HuH-7 (cell line): Measurements from ENCODE around the gene TPMT.
"Not testable (repeated sequence)": the region's sequence is repeated elsewhere in the genome, so short reads cannot be mapped to it uniquely, and the experiment has no call there.

Source experiments
- DNase-seq: peaks from one replicate; pipeline ENCODE4 v3.0.0; 2011; ENCODE audit warnings: low spot score

TPMT gene

DNA sequence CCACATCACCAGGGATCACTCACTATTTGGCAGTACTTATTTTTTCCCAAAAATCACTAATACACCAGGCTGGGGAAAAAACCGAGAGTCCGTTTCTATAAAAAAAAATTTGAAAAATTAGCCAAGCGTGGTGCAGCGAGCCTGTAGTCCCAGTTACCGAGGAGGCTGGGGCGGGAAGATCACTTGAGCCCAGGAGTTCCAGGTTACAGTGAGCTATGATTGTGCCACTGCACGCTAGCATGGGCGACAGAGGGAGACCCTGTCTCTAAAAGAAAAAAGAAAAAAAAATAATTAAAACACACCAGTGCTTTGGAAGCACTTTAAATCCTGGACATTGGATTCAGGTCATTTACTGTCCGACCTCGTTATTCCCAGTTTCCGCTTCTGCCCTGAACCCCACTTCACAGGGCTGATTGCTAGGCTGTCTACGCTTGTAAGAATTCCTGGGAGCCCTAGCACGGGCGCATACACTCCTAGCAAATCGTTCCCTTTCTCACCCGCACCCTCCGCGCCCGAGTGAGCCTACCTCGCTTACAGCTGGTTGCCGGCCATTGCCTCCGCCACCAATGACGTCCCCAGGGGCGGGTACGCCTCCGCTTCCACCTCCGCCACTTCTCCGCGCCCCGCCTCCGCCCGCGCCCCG, at the start of gene TPMT:
TPMT (minus strand) TSS at position 571 of the 643 bp plus-strand sequence. CDS start 5,950 bp downstream, outside the sequence.
- DNase-seq: peak; percentile 77

DNA sequence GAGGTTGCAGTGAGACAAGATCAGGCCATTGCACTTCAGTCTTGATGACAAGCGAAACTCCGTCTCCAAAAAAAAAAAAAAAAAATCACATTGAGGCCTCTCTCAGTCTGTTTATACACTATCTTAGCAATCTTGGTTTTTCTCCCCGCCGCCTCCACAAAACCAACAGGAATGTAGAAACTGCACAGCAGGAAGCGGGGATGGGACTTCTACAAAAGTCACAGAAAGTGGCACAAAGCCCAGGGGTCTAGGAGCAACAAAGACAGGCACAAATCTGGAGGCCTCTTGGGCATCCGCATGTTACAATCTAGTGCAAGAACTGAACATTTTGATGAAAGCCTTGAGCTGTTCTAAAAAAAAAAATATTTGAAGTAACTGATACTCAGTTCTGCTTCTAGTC, 48.9 kb upstream of the TPMT start:
- DNase-seq: no peak

DNA sequence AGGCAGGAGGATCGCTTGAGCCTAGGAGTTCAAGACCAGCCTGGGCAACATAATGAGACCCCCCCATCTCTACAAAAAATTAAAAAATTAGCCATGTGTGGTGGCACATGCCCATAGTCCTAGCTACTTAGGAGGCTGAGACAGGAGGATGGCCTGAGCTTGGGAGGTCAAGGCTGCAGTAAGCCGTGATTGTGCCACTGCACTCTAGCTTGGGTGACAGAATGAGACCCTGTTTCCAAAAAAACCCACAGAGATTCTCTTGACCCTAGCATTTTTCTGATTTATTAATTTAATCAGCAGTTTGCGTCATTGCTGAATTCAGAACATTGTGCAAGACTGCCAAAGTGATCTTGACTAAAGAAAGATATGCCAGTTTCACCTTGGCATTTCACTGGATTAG, 37.1 kb upstream of the TPMT start:
- no peak for DNase-seq

DNA sequence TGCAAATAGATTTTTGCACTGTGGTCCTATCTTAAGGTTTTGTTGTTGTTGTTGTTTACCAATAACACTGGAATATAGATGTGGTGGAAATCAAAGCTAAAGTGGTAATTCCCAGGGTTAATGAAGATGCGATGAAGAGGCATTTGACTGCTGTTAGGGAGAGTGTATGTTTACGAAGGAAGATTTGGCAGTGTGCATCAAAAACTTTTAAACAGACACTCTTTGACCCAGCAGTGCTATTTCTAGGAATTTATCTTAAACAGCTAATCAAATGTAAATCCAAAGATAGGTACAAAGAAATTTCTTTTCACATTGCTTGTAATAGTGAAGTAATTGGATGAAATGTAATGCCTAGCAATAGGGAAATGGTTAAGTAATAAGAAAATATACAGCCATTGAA, 34.3 kb upstream of the TPMT start:
- DNase-seq: no peak

DNA sequence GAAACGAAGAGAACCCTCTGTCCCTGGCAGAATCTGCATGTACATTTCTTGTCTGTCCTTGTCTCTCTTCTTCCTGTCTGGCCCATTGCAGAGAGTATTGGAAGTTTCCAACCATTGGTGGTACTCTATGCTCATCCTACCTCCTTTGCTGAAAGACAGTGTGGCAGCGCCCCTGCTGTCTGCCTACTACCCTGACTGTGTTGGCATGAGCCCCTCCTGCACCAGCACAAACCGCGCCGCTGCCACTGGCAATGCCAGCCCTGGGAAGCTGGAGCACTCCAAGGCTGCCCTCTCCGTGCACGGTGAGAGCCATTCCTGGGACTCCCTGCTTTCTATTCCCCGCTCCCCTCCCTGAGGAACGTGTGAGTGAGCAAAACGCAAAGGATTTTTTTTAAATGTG, 32.8 kb upstream of the TPMT start:
- DNase-seq: no peak

DNA sequence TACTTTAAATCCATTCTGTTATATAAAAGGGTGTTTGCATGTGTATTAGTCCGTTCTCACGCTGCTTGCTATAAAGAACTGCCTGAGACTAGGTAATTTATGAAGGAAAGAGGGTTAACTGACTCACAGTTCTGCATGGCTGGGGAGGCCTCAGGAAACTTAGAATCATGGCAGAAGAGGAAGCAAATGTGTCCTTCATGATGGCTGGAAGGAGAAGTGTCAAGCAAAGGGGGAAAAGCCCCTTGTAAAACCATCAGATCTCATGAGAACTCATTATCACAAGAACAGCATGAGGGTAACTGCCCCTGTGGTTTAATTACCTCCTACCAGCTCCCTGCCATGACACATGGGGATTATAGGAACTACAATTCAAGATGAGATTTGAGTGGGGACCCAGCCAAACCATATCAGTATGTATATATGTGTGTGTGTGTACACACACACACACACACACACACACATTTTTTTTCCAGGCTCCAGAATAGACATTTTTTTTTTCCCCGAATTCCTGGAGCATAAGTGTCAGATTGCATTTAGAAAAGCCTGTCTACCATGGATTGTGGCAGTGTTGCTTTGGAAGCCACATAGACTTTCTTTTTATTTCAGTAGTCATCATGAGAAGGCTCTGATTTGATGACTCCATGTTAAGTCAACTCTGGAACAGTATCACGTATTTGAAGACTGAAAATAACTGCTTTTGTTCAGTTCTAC, 31.8 kb upstream of the TPMT start:
- no peak for DNase-seq

DNA sequence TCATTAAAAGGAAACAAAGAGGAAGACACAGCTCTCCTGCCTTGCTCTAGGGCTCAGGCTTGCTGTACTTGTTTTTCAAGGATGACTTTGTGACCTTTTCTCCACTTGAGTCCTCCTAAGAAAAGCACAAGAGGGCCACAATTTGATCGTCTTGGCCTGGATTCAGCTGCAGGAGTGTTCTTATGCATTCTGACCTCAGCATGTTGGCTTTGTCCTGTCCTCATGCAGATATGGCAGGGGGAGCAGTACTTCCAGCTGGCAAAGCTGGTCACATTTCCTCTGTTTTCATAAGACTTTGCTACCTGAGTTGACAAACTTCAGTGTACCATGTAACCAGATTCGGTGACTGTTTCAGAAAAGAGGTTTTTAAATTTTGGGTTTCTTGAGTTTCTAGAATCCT, 31.2 kb upstream of the TPMT start:
- DNase-seq: no peak

DNA sequence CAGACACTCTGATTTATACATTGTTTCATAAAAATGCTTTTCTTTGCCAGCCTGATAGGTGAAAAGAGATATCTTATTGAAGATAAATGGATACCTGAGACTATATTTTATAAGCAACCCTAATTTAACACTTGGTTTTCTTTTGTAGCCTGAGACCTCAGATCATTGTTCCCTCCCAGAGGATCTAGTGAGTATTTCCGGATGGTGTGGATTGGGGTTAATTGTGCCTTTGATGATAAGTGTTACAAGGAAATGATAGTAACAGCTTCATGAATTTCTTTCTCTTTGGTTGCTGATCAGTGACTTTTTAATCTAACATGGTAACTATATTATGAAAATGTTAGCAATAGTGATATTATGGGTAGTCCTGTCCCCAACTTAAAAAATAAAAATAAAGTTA, 30.7 kb upstream of the TPMT start:
- DNase-seq: no peak

DNA sequence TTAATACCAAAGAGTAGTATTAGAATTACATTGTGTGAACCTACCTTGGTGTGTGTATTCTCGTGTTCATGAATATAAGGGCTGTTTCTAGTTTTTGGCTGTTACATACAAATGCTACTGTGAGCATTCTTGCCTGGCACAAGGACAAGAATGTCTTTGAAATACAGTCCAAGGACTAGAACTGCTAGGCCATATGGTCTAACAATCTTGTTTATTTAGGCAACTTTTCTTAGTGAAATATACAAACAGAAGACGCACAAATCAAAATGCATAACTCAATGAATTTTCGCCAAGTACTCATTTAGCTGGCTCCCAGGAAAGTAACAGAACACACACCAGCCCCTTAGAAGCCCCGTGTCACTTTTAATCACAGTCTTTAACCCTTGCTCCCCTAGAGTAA, 28.9 kb upstream of the TPMT start:
- DNase-seq: no peak

DNA sequence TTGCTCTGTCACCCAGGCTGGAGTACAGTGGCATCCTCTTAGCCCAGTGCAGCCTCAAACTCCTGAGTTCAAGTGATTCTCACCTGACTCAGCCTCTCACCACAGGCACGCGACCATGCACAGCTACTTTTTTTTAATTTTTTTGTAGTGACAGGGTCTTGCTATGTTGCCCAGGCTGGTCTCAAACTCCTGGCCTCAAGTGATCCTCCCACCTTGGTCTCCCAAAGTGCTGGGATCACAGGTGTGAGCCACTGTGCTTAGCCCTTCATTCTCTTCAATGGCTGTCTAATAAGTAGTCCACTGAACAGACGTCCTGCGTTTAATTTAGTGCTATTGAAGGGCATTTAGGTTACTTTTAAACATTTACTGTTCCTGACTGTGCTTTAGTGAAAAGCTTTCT, 27.7 kb upstream of the TPMT start:
- no peak for DNase-seq

DNA sequence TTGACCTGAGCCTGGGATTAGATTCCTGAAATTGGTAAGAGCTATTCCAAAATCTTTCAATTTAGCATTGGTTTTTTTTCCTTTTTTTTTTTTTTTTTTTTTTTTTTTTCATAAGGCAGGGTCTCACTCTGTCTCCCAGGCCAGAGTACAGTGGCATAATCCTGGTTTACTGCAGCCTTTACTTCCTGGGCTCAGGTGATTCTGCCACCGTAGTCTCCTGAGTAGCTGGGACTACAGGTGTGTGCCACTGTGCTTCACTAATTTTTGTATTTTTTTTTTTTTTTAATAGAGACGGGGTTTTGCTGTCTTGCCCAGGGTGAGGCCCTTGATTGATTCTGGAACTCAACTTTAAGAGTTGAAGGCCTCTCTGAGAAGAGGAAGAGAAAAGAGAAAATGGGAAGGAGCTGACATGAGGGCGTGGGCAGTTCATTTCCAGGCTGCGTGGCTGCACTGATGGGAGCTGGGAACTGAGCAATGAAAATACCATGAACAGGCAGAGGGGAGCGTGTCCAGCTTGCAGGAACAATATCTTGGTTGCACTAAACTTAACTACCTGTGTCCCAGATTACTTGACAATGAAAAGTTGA, 25.0 kb upstream of the TPMT start:
- DNase-seq: no peak

DNA sequence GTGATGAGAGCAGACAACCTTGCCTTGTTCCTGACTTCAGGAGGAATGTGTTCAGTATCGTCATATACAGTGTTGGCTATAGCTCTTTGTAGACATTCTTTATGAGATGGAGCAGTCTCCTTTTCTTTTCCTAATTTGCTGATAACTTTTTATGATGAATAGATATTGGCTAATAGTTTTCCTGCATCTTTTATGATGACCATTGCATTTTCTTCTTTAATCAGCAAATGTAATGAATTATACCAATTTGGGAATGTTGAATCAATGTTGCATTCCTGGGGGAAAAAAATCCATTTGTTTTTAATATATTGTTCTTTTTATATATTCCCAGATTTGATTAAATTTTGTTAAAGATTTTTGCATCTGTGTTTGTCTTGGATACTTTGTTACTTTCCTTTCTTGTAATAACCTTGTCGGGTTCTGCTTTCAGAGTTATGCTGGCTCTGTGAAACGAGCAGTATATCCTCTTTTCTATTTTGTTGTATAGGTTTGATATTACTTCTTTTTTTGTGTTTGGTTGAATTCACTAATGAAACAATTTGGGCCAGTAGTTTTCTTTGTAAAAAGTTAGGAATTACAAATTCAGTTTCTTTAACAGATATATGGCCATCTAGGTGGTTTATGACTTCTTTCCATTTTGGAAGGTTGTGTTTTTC, 24.2 kb upstream of the TPMT start:
- DNase-seq: no peak

DNA sequence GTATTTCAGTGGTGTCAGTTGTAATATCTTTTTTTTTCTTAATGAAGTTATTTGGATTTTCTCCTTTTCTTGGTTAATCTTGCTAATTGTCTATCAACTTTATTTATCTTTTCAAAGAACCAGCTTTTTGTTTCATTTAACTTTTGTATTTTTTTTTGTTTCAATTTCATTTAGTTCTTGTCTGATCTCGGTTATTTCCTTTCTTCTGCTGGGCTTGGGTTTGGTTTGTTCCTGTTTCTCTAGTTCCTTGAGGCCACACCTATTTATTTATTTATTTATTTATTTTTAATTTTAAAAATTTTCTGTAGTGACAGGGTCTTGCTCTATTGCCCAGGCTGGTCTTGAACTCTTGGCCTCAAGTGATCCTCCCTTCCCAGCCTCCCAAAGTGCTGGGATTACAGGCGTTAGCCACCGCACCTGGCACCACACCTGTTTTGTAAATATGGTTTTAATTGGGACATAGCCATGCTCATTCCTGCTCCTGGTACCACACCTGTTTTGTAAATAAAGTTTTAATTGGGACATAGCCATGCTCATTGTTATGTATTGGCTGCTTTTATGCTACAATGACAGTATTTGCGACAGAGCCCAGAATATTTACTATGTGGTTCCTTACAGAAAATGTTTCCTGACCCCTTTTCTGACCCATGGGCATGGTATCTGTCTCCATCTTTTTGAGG, 22.5 kb upstream of the TPMT start:
- no peak for DNase-seq

DNA sequence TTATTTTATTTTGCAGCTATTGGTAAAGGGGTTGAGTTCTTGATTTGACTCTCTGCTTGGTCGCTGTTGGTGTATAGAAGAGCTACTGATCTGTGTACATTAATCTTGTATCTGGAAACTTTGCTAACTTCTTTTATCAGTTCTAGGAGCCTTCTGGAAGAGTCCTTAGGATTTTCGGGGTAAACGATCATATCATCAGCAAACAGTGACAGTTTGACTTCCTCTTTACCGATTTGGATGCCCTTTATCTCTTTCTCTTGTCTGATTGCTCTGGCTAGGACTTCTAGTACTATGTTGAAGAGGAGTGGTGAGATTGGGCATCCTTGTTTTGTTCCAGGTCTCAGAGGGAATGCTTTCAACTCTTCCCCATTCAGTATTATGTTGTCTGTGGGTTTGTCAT, 21.3 kb upstream of the TPMT start:
- DNase-seq: not testable (repeated sequence)

DNA sequence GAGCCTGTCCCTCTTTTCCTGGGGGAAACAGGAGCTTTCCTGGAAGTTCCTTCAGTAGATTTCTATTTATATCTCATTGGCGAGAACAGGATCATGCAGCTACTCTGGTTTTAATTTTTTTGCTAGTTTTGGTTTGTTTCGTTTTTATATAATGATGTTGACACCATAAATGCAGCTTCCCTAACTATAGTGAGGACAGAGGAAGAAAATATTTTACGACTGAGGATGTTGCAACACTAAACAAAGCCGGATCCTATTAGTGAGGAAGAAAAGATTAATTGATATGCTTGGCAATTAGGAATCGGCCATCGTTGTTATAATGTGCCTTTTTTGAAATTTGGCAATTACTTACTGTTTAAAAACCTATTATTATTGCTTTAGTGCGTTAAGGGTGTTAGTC, 17.0 kb upstream of the TPMT start:
- DNase-seq: no peak

DNA sequence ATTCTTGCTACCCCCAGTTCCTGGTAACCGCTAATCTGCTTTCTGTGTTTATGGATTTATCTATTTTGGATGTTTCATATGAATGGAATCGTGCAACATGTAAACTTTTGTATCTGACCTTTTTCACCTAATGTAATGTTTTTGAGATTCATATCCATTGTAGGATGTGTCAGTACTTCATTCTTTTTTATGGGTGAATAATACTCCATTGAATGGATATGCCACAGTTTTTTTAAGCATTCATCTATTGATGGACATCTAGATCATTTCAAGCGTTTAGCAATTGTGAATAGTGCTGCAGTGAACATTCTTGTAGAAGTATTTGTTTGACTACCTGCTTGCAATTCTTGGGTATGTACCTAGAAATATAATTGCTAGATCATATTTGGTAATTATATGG, 13.4 kb upstream of the TPMT start:
- DNase-seq: no peak

DNA sequence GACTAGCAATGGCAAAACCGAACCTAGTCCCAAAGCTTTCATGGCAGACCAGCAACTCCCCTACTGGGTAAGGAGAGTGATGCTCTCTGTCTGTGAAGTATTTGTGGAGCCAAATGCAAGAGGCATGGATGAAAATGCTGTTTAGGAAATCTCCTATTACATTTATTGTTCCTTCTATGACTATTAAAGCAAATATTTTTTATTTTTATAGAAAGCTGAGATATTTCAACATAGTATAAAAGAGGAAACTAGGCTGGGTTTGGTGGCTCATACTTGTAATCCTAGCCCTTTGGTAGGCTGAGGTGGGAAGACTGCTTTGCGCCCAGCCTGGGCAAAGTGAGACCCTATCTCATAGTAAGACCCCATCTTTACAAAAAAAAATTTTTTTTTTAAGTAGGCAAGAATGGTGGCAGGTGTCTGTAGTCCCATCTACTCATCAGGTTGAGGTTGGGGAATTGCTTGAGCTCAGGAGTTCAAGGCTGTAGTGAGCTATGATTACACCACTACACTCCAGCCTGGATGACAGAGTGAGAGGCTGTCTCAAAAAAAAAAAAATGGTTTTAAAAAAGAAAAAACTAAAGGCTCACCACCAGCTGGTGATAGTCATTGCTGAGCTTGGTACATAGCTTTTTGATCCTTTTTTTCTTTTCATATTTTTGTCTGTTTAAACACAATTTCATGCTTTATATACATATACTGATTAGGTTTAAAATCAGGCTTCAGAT, 11.6 kb upstream of the TPMT start:
- no peak for DNase-seq

DNA sequence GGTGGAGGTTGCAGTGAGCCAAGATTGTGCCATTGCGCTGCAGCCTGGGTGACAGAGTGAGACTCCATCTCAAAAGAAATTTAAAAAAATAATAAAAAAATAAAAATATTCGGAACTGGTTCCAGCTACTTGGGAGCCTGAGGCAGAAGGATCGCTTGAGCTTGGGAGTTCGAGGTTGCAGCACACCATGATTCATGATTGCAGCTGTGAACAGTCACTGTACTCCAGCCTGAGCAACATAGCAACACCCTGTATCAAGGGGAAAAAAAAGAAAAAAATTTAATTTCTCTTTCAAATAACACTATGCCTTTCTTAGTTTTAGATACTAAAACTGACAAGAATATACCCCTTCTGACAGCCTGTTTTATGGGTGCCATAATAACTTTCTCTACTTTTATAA, 10.9 kb upstream of the TPMT start:
- no peak for DNase-seq

DNA sequence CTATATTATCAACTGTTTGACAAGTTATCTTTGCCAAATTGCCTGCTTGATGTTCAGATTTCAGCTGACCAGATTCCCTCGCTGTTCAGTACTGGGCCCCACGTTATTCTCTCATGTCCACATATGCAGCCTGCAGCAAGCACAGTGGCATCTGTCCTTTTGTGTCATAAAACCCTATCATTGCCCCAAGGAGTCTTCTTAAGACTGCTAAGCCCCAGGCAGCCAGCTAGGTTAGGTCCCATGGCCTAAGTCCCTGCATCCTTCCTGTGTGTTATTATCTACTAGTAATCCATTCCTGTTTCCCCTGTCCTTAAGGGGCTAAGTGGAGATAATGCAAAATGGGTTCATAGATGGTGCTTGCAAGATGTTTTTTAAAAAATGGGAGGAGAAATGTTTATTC, 7.5 kb upstream of the TPMT start:
- no peak for DNase-seq

DNA sequence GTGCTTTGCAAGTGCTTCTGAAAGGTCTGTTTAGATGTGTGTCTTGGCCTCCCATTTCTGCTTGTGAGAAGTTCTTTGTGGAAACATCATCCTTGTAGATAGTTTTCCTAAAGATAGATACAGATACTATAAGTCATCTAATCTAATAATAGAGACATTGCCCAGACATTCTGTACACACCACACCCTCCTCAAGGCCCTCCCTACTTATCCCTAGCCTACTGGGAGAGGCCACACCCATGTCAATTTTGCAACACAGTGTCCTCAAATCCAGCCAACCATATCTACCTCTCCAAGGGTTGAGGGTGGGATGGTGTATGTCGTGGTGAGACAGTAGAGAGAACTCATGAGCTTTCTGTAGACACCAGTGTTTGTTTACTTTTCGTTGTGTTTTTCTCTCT, 6.6 kb upstream of the TPMT start:
- DNase-seq: no peak

DNA sequence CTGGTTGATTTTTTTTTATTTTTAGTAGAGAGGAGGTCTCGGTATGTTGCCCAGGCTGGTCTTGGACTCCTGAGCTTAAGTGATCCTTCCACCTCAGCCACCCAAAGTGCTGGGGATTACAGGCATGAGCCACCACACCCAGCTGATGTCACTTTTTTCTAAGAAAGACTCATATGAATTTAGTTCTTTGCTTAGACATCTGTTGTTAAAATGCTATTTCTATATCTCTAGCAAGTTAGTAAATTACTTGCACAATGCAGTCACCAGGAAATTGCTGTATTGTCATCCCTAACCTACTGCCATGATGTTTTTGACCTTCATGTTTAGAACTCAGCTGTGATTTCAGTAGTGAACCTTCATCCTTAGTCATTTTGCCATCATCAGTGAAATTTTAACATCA, 6.0 kb upstream of the TPMT start:
- no peak for DNase-seq

DNA sequence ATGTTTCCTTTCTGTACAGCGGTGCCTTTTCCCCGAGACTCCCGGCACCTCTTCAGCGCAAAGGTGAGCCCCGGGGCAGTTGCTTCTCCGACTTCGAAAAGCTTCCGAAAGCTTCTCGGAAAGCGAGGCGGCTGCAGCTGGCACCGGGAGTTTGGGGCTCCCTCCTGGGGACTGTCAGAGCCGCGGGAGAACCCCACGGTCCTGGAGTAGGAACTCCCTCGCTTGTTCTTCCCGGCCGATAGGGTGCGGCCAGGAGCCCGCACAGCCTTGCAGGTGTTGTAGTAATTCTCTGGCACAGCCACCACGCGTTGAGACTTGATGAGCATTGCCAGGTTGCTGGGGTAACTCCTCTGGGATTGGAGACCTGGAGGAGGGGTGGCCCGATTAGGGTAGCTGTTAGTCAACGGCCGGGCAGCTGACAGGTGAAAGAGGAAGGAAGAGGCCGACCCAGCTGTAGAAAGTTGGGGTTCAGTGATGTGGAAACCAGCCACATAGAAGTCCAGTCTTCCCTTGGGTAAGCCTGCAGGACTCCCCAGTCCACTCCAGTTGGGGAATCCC, 1.1 kb upstream of the TPMT start:
- DNase-seq: peak; percentile 60
